HEK293T (cell line): ENCODE data around the gene BEST1.

Source experiments
- CTCF ChIA-PET: fragments of 350-600 bp; formaldehyde crosslinking; extraction: SDS; loops from one replicate; lab custom pipeline; 2021; ENCODE audit warnings: antibody characterized with exemption, inconsistent platforms; lab: Yijun Ruan, JAX
- POLR2A ChIA-PET: fragments of 350-600 bp; formaldehyde crosslinking; extraction: SDS; loops from one replicate; lab custom pipeline; 2020; ENCODE audit warnings: antibody characterized with exemption, inconsistent platforms; lab: Yijun Ruan, JAX
- DNase-seq: peaks from one replicate; pipeline ENCODE4 v3.0.0; 2012; ENCODE audit warnings: mixed read lengths; ENCODE audit errors: extremely low spot score
- ARNT ChIP-seq: fragments of 450-650 bp; IDR thresholded peaks from 2 replicates; pipeline ENCODE4 v1.6.1; 2017; ENCODE audit warnings: mild to moderate bottlenecking
- BHLHE40 ChIP-seq: fragments of 450-650 bp; IDR thresholded peaks from 2 replicates; pipeline ENCODE4 v1.6.1; 2016; ENCODE audit warnings: mild to moderate bottlenecking, moderate library complexity, borderline replicate concordance
- CTBP1 ChIP-seq: fragments of 450-650 bp; IDR thresholded peaks from 2 replicates; pipeline ENCODE4 v1.6.1; 2016; ENCODE audit warnings: borderline replicate concordance
- ELF4 ChIP-seq: fragments of 450-650 bp; IDR thresholded peaks from 2 replicates; pipeline ENCODE4 v1.6.1; 2017; ENCODE audit warnings: antibody characterized with exemption
- FOXA1 ChIP-seq: fragments of 450-650 bp; IDR thresholded peaks from 2 replicates; pipeline ENCODE4 v1.6.1; 2016; ENCODE audit warnings: mild to moderate bottlenecking
- FOXK2 ChIP-seq: fragments of 450-650 bp; IDR thresholded peaks from 2 replicates; pipeline ENCODE4 v1.6.1; 2016; ENCODE audit warnings: mild to moderate bottlenecking
- FOXM1 ChIP-seq: fragments of 450-650 bp; IDR thresholded peaks from 2 replicates; pipeline ENCODE4 v1.6.1; 2017; ENCODE audit warnings: mild to moderate bottlenecking, borderline replicate concordance
- HDGF ChIP-seq: fragments of 450-650 bp; IDR thresholded peaks from 2 replicates; pipeline ENCODE4 v1.6.1; 2017; ENCODE audit warnings: antibody characterized with exemption, borderline replicate concordance
- L3MBTL2 ChIP-seq: fragments of 450-650 bp; conservative IDR thresholded peaks from 2 replicates; pipeline ENCODE4 v1.6.1; 2016; ENCODE audit warnings: mild to moderate bottlenecking
- LEF1 ChIP-seq: fragments of 450-650 bp; IDR thresholded peaks from 2 replicates; pipeline ENCODE4 v1.6.1; 2017; ENCODE audit warnings: mild to moderate bottlenecking, borderline replicate concordance
- NFRKB ChIP-seq: fragments of 450-650 bp; IDR thresholded peaks from 2 replicates; pipeline ENCODE4 v1.6.1; 2016; ENCODE audit warnings: mild to moderate bottlenecking, moderate library complexity
- PKNOX1 ChIP-seq: fragments of 450-650 bp; IDR thresholded peaks from 2 replicates; pipeline ENCODE4 v1.6.1; 2016
- SP1 ChIP-seq: fragments of 450-650 bp; IDR thresholded peaks from 2 replicates; pipeline ENCODE4 v1.6.1; 2017
- SUZ12 ChIP-seq: fragments of 450-650 bp; IDR thresholded peaks from 2 replicates; pipeline ENCODE4 v1.6.1; 2016; ENCODE audit warnings: mild to moderate bottlenecking
- TARDBP ChIP-seq: fragments of 450-650 bp; IDR thresholded peaks from 2 replicates; pipeline ENCODE4 v1.6.1; 2016
- ZNF384 ChIP-seq: fragments of 450-650 bp; IDR thresholded peaks from 2 replicates; pipeline ENCODE4 v1.6.1; 2016

The BEST1 gene

GRCh38 chr11:61972672-61973475, 22.7 kb downstream of the BEST1 start:
- ChIA-PET CTCF (interaction anchor here (2.2 kb wide), 1 partner anchor 109 kb away, joined by 7 read pairs; no protein-coding TSS in a partner anchor), POLR2A (interaction anchor here (1.2 kb wide), 1 partner anchor 10 kb away, joined by 4 read pairs; no protein-coding TSS in a partner anchor)
- DNase-seq, result no peak
- no peak for TF ChIP-seq LEF1
- no peak for TF ChIP-seq HDGF
- TF ChIP-seq ZNF384, result no peak
- no peak for TF ChIP-seq L3MBTL2
- TF ChIP-seq FOXK2, result no peak
- TF ChIP-seq ELF4, result no peak
- TF ChIP-seq TARDBP, result no peak

GRCh38 chr11:61973476-61974162, 23.5 kb downstream of the BEST1 start:
- no peak for DNase-seq
- ChIA-PET CTCF (no interaction called here), POLR2A (no interaction called here)
- TF ChIP-seq SUZ12 (no peak), BHLHE40 (no peak), FOXK2 (no peak), FOXM1 (no peak), PKNOX1 (no peak), CTBP1 (no peak), ARNT (no peak), LEF1 (no peak), L3MBTL2 (no peak), ELF4 (no peak), FOXA1 (no peak), HDGF (no peak), NFRKB (no peak), SP1 (no peak), ZNF384 (no peak), TARDBP (no peak)

- ChIA-PET POLR2A (no interaction called here), CTCF (interaction anchor here (1.0 kb wide), 1 partner anchor 77 kb away, joined by 3 read pairs; no protein-coding TSS in a partner anchor)
- TF ChIP-seq TARDBP, result no peak
- no peak for TF ChIP-seq NFRKB
- TF ChIP-seq ZNF384, result no peak
- TF ChIP-seq LEF1, result no peak
- TF ChIP-seq FOXM1, result no peak
- DNase-seq, result no peak
Observed at GRCh38 chr11:61974766-61975631, 24.8 kb downstream of the BEST1 start.

- no peak for DNase-seq
- ChIA-PET CTCF (interaction anchor here (1.0 kb wide), 1 partner anchor 78 kb away, joined by 3 read pairs; no protein-coding TSS in a partner anchor), POLR2A (interaction anchor here (2.4 kb wide), 1 partner anchor 8 kb away, joined by 9 read pairs; the partner anchor contains the start of gene FTH1)
- TF ChIP-seq NFRKB (no peak), FOXM1 (no peak), L3MBTL2 (no peak), TARDBP (no peak), BHLHE40 (no peak), ZNF384 (no peak), CTBP1 (no peak), FOXA1 (no peak), PKNOX1 (no peak), ARNT (no peak)
Observed at GRCh38 chr11:61975638-61976419, 25.7 kb downstream of the BEST1 start.

- CTCF ChIA-PET, result no interaction called here
- POLR2A ChIA-PET, result interaction anchor here (2.4 kb wide), 1 partner anchor 9 kb away, joined by 9 read pairs; the partner anchor contains the start of gene FTH1
- no peak for TF ChIP-seq LEF1
- TF ChIP-seq BHLHE40, result no peak
- TF ChIP-seq ELF4, result no peak
- TF ChIP-seq L3MBTL2, result no peak
- no peak for TF ChIP-seq HDGF
- no peak for TF ChIP-seq TARDBP
- TF ChIP-seq ARNT, result no peak
- TF ChIP-seq CTBP1, result no peak
- no peak for TF ChIP-seq FOXK2
- TF ChIP-seq FOXM1, result no peak
- no peak for TF ChIP-seq PKNOX1
- TF ChIP-seq SUZ12, result no peak
- DNase-seq, result no peak
Observed at GRCh38 chr11:61976420-61976800, 26.3 kb downstream of the BEST1 start.
